ENCODE measurements around the gene GRM8. TPM values are rescaled to one million over a fixed set of nuclear protein-coding genes. Genes with fewer than 3 reads are reported as not detected.

GRM8 gene
- total RNA-seq (2014; rRNA removed; shearing (Covaris generic)) (not detected in 2 replicates), polyA plus RNA-seq (2016; fragmentation: Nextera tagmentation; extraction: Ambion mirVana) (not detected in 2 replicates)

GRCh38 chr7:127252778-127253280 is at the start of gene GRM8:
Gene GRM8 (minus strand): TSS chr7:127252941.
- peaks cover 45% of the 10 kb centered on the region for H3K27me3 ChIP-seq (replicated peaks; ENCODE audit: insufficient read depth)
- peak within 1 kb of the TSS; percentile 42 for H3K9ac ChIP-seq
- TF ChIP-seq EZH2 (IDR thresholded peaks at IDR 0.05; ENCODE audit: insufficient read depth, poor library complexity, severe bottlenecking) (peak; percentile 7), EZH2phosphoT487 (IDR thresholded peaks at IDR 0.05; ENCODE audit: insufficient read depth, low read depth) (no peak)
- DNase-seq, result peak; percentile 69
- no peaks in the 10 kb centered on the region for H3F3A ChIP-seq (ENCODE audit: insufficient read depth)
- H4K20me1 ChIP-seq (ENCODE audit: insufficient read depth), result no peaks in the 10 kb centered on the region
- no peaks in the 10 kb centered on the region for H3K4me1 ChIP-seq (ENCODE audit: insufficient read depth)
- no peaks in the 10 kb centered on the region for H3K9me3 ChIP-seq (ENCODE audit: low read depth)
- in situ Hi-C loops (cut with MboI), result no loop called here
- peak within 1 kb of the TSS; percentile 94 for H3K4me2 ChIP-seq (ENCODE audit: unreplicated experiment)
- no peaks in the 10 kb centered on the region for H3K9me2 ChIP-seq (ENCODE audit: insufficient read depth)
- no peaks in the 10 kb centered on the region for H3K36me3 ChIP-seq (ENCODE audit: low read depth)
- peak within 1 kb of the TSS; percentile 90 for H3K4me3 ChIP-seq
- WGBS, 2 experiments (ENCODE audit: low coverage in 1 of 2, low lambda C conversion rate in 2 of 2, missing lambda C conversion rate in 2 of 2), result 2% methylated on average over 36 to 44 of the region's 62 CpGs
- H3K27ac ChIP-seq, result no peak within 1 kb of the TSS
- peak within 1 kb of the TSS; percentile 96 for H2AFZ ChIP-seq
- no peaks in the 10 kb centered on the region for H3K79me2 ChIP-seq (ENCODE audit: insufficient read depth)

GRCh38 chr7:127290801-127291361 is 38.1 kb upstream of the GRM8 start:
- no peaks in the 10 kb centered on the region for H3K79me2 ChIP-seq (ENCODE audit: insufficient read depth)
- no peak overlapping the region for H3K4me2 ChIP-seq (ENCODE audit: unreplicated experiment)
- H3K36me3 ChIP-seq (ENCODE audit: low read depth), result no peaks in the 10 kb centered on the region
- H3K4me1 ChIP-seq (ENCODE audit: insufficient read depth), result no peaks in the 10 kb centered on the region
- in situ Hi-C loops (cut with MboI), result no loop called here
- H3K9me3 ChIP-seq (ENCODE audit: low read depth), result no peaks in the 10 kb centered on the region
- no peaks in the 10 kb centered on the region for H3K27me3 ChIP-seq (replicated peaks; ENCODE audit: insufficient read depth)
- H3F3A ChIP-seq (ENCODE audit: insufficient read depth), result no peaks in the 10 kb centered on the region
- no peaks in the 10 kb centered on the region for H3K9me2 ChIP-seq (ENCODE audit: insufficient read depth)
- H3K27ac ChIP-seq, result no peak overlapping the region
- H2AFZ ChIP-seq, result no peak overlapping the region
- no peak for TF ChIP-seq EZH2phosphoT487 (IDR thresholded peaks at IDR 0.05; ENCODE audit: insufficient read depth, low read depth)
- no peak for TF ChIP-seq EZH2 (IDR thresholded peaks at IDR 0.05; ENCODE audit: insufficient read depth, poor library complexity, severe bottlenecking)
- H3K4me3 ChIP-seq, result no peak overlapping the region
- 36 to 48% methylated on average over 1 of the region's 1 CpG for WGBS, 2 experiments (ENCODE audit: low coverage in 1 of 2, low lambda C conversion rate in 2 of 2, missing lambda C conversion rate in 2 of 2)
- H3K9ac ChIP-seq, result no peak overlapping the region
- no peaks in the 10 kb centered on the region for H4K20me1 ChIP-seq (ENCODE audit: insufficient read depth)
- peak; percentile 6 for DNase-seq

- H2AFZ ChIP-seq, result no peak overlapping the region
- 0 out of 2 replicates have a peak, but pooled peaks cover 2% of the 10 kb centered on the region for H3K27me3 ChIP-seq (replicated peaks; ENCODE audit: insufficient read depth)
Measured at GRCh38 chr7:127290116-127290655, 37.4 kb upstream of the GRM8 start.

GRCh38 chr7:127287133-127287532 is 34.4 kb upstream of the GRM8 start:
- 24 to 31% methylated on average over 6 of the region's 6 CpGs for WGBS, 2 experiments (ENCODE audit: low coverage in 1 of 2, low lambda C conversion rate in 2 of 2, missing lambda C conversion rate in 2 of 2)
- Histone ChIP-seq H3K27ac (no peak overlapping the region), H3K4me1 (ENCODE audit: insufficient read depth) (no peaks in the 10 kb centered on the region), H4K20me1 (ENCODE audit: insufficient read depth) (no peaks in the 10 kb centered on the region), H3K9ac (no peak overlapping the region), H3K4me3 (no peak overlapping the region), H3K79me2 (ENCODE audit: insufficient read depth) (no peaks in the 10 kb centered on the region), H3F3A (ENCODE audit: insufficient read depth) (no peaks in the 10 kb centered on the region), H3K9me3 (ENCODE audit: low read depth) (no peaks in the 10 kb centered on the region), H2AFZ (no peak overlapping the region), H3K27me3 (replicated peaks; ENCODE audit: insufficient read depth) (peaks cover 3% of the 10 kb centered on the region; the same call in 1 of the 2 replicates), H3K9me2 (ENCODE audit: insufficient read depth) (no peaks in the 10 kb centered on the region), H3K4me2 (ENCODE audit: unreplicated experiment) (no peak overlapping the region), H3K36me3 (ENCODE audit: low read depth) (no peaks in the 10 kb centered on the region)
- no peak for DNase-seq
- in situ Hi-C loops (cut with MboI), result no loop called here
- no peak for TF ChIP-seq EZH2 (IDR thresholded peaks at IDR 0.05; ENCODE audit: insufficient read depth, poor library complexity, severe bottlenecking)
- TF ChIP-seq EZH2phosphoT487 (IDR thresholded peaks at IDR 0.05; ENCODE audit: insufficient read depth, low read depth), result no peak

More at GRCh38 chr7:127290116-127290655, 37.4 kb upstream of the GRM8 start:
- Histone ChIP-seq H3K4me1 (ENCODE audit: insufficient read depth) (no peaks in the 10 kb centered on the region), H4K20me1 (ENCODE audit: insufficient read depth) (no peaks in the 10 kb centered on the region), H3K4me3 (no peak overlapping the region), H3K4me2 (ENCODE audit: unreplicated experiment) (no peak overlapping the region), H3K9ac (no peak overlapping the region), H3K79me2 (ENCODE audit: insufficient read depth) (no peaks in the 10 kb centered on the region), H3K9me2 (ENCODE audit: insufficient read depth) (no peaks in the 10 kb centered on the region), H3K9me3 (ENCODE audit: low read depth) (no peaks in the 10 kb centered on the region), H3F3A (ENCODE audit: insufficient read depth) (no peaks in the 10 kb centered on the region), H3K36me3 (ENCODE audit: low read depth) (no peaks in the 10 kb centered on the region), H3K27ac (no peak overlapping the region)
- TF ChIP-seq EZH2phosphoT487 (IDR thresholded peaks at IDR 0.05; ENCODE audit: insufficient read depth, low read depth) (no peak), EZH2 (IDR thresholded peaks at IDR 0.05; ENCODE audit: insufficient read depth, poor library complexity, severe bottlenecking) (no peak)
- 12 to 23% methylated on average over 5 of the region's 5 CpGs for WGBS, 2 experiments (ENCODE audit: low coverage in 1 of 2, low lambda C conversion rate in 2 of 2, missing lambda C conversion rate in 2 of 2)
- in situ Hi-C loops (cut with MboI), result no loop called here
- no peak for DNase-seq

All from GM23248 (cell line).